Spinal cord (tissue), 10 donors: ENCODE results near the gene ZNF226. TPM values are rescaled to one million over a fixed set of nuclear protein-coding genes. Genes with fewer than 3 reads are reported as not detected.
A peak's percentile ranks its signal among the peaks of the same experiment; 100 is the strongest.
"Not testable (repeated sequence)": the region's sequence is repeated elsewhere in the genome, so short reads cannot be mapped to it uniquely, and the experiment has no call there.

Experiments
- DNase-seq, 6 donors: peaks; one replicate each; pipeline versions ENCODE4 v3.0.0 to v3.0.0-alpha.2; 2013 to 2015; ENCODE audit warnings: low spot score in 6 of 6, low read depth in 4 of 6
- H3K27ac ChIP-seq: one replicate; pipeline ENCODE4 v1.5.1; 2013; ENCODE audit warnings: low read depth, low read length, control low read depth
- H3K27me3 ChIP-seq: one replicate; pipeline ENCODE4 v1.6.1; 2013; ENCODE audit warnings: low read length; ENCODE audit not compliant: control insufficient read depth, insufficient read depth
- H3K36me3 ChIP-seq: one replicate; pipeline ENCODE4 v1.6.1; 2013; ENCODE audit warnings: low read length; ENCODE audit not compliant: control insufficient read depth, insufficient read depth
- H3K4me1 ChIP-seq: one replicate; pipeline ENCODE4 v1.6.1; 2013; ENCODE audit warnings: low read length; ENCODE audit not compliant: control insufficient read depth, insufficient read depth
- H3K4me3 ChIP-seq: one replicate; pipeline ENCODE4 v1.5.1; 2013; ENCODE audit warnings: low read depth, low read length, control low read depth
- H3K9me3 ChIP-seq: one replicate; pipeline ENCODE4 v1.6.1; 2013; ENCODE audit warnings: low read length; ENCODE audit not compliant: control insufficient read depth, insufficient read depth
- WGBS: methylation state at CpG from one replicate; pipeline ENCODE4 v1.1.5; 2013; ENCODE audit warnings: missing lambda C conversion rate; ENCODE audit not compliant: insufficient coverage; 5-methylcytosine and 5-hydroxymethylcytosine counted together
- polyA plus RNA-seq, 2 donors: library from polyadenylated mRNA; unstranded; fragments of 120-200 nt; gene quantifications; one replicate each; pipeline ENCODE4 v1.2.1, GENCODE V29; 2013; ENCODE audit not compliant: insufficient read length in 2 of 2
- total RNA-seq, 2 donors: library from RNA; depleted of rRNA in 1 of 2; stranded (reverse); fragments of 120-200 nt in 1 of 2; fragments of >200 nt in 1 of 2; gene quantifications; one replicate each; pipeline versions ENCODE4 v1.2.3 to v1.2.4, GENCODE V29; 2013 to 2014
- donor health status: healthy.

ZNF226 gene
- total and polyA plus RNA-seq, 4 donors = 26.5 to 43.0 (median 32.2) TPM

DNA sequence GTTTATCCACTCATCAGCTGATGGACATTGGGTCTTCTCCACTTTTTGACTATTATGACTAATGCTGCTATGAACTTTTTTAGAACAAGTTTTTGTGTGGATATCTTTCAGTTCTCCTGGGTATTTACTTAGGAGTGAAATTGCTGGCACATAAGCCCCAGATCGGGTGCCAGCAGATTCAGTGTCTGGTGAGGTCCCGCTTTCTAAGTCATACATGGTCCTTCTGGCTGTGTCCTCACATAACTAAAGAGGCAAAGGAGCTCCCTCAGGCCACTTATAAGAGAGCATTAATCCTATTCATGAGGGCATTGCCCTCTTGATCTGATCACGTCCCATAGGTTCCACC lies 600 bp upstream of the ZNF226 start:
- no peaks in the 10 kb centered on the region for H3K9me3 ChIP-seq
- H3K4me3 ChIP-seq = peak overlapping the region; percentile 67
- peaks cover 11% of the 10 kb centered on the region for H3K4me1 ChIP-seq
- no peaks in the 10 kb centered on the region for H3K27me3 ChIP-seq
- 92% methylated on average over 2 of the region's 3 CpGs for whole genome bisulfite sequencing
- H3K27ac ChIP-seq = peak overlapping the region; percentile 89
- DNase-seq = no peak
- peaks cover 6% of the 10 kb centered on the region for H3K36me3 ChIP-seq

DNA sequence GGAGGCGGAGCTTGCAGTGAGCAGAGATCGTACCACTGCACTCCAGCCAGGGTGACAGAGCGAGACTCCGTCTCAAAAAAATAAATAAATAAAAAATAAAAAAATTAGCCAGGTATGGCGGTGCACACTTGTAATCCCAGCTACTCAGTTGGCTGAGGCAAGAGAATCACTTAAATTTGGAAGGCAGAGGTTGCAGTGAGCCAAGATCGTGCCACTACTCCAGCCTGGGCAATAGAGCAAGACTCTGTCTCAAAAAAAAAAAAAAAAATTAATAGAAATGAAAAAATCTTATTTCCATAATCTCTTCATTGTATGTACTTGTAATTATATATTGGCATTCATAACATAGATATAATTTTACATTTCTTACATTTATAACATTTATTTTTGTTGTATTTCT lies 5.8 kb downstream of the ZNF226 start:
- not testable (repeated sequence) for H3K27ac ChIP-seq, H3K9me3 ChIP-seq, H3K27me3 ChIP-seq, DNase-seq, H3K4me3 ChIP-seq
- Histone ChIP-seq H3K4me1 (peaks cover 11% of the 10 kb centered on the region), H3K36me3 (peaks cover 31% of the 10 kb centered on the region)
- WGBS = no CpG with 5 or more reads among the region's 6 CpGs

DNA sequence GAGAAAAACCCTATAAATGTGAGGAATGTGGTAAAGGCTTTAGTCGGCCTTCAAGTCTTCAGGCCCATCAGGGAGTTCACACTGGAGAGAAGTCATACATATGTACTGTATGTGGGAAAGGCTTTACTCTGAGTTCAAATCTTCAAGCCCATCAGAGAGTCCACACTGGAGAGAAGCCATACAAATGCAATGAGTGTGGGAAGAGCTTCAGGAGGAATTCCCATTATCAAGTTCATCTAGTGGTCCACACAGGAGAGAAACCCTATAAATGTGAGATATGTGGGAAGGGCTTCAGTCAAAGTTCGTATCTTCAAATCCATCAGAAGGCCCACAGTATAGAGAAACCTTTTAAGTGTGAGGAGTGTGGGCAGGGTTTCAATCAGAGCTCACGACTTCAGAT lies 11.7 kb downstream of the ZNF226 start:
- Histone ChIP-seq H3K27me3 (no peaks in the 10 kb centered on the region), H3K36me3 (peaks cover 30% of the 10 kb centered on the region), H3K4me1 (no peaks in the 10 kb centered on the region), H3K9me3 (no peaks in the 10 kb centered on the region), H3K4me3 (no peak overlapping the region), H3K27ac (no peak overlapping the region)
- DNase-seq = no peak
- 100% methylated on average over 2 of the region's 3 CpGs for WGBS

DNA sequence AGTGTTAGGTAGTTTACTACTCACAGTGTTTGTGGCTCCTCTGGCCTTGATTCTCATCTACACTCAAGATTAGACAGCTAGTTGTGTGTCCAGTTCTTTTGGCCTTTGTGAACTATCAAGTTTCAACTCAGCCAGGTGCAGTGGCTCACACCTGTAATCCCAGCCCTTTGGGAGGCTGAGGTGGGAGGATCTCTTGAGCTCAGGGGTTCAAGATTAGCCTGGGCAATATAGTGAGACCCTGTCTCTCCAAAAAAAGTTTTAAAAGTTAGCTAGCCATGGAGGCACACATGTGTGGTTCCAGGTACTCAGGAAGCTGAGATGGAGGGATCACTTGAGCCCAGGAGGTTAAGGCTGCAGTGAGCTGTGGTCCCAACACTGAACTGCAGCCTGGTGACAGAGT lies 16.1 kb downstream of the ZNF226 start:
- no peaks in the 10 kb centered on the region for H3K27me3 ChIP-seq
- H3K4me3 ChIP-seq = no peak overlapping the region
- no peaks in the 10 kb centered on the region for H3K9me3 ChIP-seq

DNA sequence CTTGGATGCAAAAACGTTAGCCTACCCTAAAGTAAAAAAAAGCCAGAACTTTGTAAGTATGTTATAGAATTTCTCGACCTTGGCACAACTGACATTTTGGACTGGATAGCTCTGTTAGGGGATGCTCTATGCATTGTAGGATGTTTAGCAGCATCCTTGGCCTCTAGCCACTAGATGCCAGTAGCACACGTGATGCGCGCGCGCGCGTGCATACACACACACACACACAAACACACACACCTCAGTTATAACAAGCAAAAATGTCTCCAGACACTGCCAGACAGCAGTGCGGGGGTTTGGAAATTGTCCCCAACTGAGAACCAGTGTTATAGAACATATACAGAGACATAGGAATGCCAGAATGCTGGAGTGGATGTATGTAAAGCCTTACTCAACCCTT lies 17.2 kb downstream of the ZNF226 start:
- Histone ChIP-seq H3K9me3 (no peaks in the 10 kb centered on the region), H3K36me3 (peaks cover 2% of the 10 kb centered on the region), H3K4me3 (no peak overlapping the region), H3K27ac (no peak overlapping the region), H3K27me3 (no peaks in the 10 kb centered on the region), H3K4me1 (no peaks in the 10 kb centered on the region)
- DNase-seq = no peak
- 83% methylated on average over 7 of the region's 10 CpGs for WGBS

More for the DNA sequence above, 16.1 kb downstream of the ZNF226 start:
- Histone ChIP-seq H3K36me3 (peaks cover 9% of the 10 kb centered on the region), H3K4me1 (no peaks in the 10 kb centered on the region), H3K27ac (no peak overlapping the region)
- DNase-seq = no peak

DNA sequence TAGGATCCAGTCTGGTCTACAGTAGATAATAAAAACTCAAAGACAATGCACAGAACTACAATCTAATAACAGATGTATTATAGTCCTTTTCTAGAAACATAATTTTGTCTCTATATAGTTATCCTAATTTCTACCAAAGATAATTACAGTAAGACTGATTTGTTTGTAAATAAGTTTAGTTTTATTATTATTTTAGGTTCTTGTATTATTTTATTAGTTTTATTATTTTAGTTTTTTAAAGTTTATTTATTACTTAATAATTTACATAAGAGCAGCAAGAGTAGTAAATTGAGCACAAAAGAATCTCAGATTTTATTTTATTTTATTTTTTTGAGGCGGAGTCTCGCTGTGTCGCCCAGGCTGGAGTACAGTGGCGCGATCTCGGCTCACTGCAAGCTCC lies 25.1 kb downstream of the ZNF226 start:
- DNase-seq = no peak
- Histone ChIP-seq H3K9me3 (peaks cover 2% of the 10 kb centered on the region), H3K36me3 (no peaks in the 10 kb centered on the region), H3K4me3 (no peak overlapping the region), H3K27me3 (no peaks in the 10 kb centered on the region), H3K4me1 (no peaks in the 10 kb centered on the region), H3K27ac (no peak overlapping the region)
- WGBS = 100% methylated on average over 5 of the region's 6 CpGs

DNA sequence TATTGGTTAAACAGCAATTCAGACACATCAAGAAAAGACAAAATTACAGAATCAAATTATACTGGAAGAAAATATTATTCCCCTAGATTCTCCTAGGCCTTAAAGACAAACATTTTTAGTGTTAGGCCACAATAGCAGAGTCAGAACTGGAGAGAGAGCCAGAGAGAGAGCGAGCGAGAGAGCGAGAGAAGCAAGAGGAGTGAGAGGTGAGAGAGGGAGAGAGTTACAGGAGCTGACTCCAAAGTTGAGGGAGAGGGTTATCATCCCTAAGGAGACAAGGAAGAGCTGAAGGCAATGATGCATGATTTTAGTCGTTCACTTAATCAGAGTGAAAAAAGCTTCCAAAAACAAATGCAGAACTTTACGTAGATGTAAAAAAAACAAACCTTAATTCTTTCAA lies 27.2 kb downstream of the ZNF226 start:
- Histone ChIP-seq H3K36me3 (no peaks in the 10 kb centered on the region), H3K27me3 (no peaks in the 10 kb centered on the region), H3K4me3 (no peak overlapping the region), H3K4me1 (no peaks in the 10 kb centered on the region), H3K9me3 (peaks cover 2% of the 10 kb centered on the region), H3K27ac (no peak overlapping the region)
- 93% methylated on average over 3 of the region's 5 CpGs for WGBS
- no peak for DNase-seq

DNA sequence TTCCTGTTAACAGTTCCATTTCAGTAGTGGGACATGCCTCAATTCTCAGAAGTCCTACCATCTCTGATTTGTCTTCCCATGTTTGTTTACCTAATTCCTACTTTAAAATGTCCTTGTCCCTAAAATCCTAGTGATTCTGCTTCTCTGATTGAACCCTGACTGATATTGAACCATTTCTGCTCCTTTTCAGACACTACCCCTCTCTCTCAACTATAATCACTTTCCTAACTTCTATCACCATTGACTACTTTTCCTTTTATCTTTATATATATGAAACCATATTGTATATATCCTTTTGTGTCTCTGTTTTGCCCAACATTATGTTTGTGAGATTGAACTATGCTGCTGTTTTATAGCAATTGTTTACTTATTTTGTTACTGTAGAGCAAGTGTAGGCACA lies 31.9 kb downstream of the ZNF226 start:
- Histone ChIP-seq H3K9me3 (no peaks in the 10 kb centered on the region), H3K4me3 (no peak overlapping the region), H3K27ac (no peak overlapping the region), H3K27me3 (no peaks in the 10 kb centered on the region), H3K4me1 (no peaks in the 10 kb centered on the region), H3K36me3 (no peaks in the 10 kb centered on the region)
- no peak for DNase-seq

DNA sequence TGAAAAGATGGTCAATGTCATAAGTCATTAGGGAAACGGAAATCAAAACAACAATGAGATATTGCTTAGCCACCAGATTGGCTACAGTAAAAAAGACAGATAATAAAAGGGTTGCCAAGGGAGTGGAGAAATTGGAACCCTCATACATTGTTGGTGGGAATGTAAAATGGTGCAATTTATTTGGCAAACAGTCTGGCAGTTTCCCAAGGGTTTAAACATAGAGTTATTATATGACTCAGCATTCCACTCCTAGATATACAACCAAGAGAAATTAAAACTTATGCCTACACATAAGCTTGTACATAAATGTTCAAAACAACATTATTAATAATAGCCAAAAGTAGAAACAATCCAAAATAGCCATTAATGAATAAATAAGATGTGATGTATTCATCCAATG lies 37.6 kb downstream of the ZNF226 start:
- Histone ChIP-seq H3K9me3 (no peaks in the 10 kb centered on the region), H3K4me3 (no peak overlapping the region), H3K4me1 (no peaks in the 10 kb centered on the region), H3K36me3 (no peaks in the 10 kb centered on the region), H3K27me3 (peaks cover 4% of the 10 kb centered on the region), H3K27ac (no peak overlapping the region)
- WGBS = no CpG with 5 or more reads among the region's 1 CpG
- no peak for DNase-seq

DNA sequence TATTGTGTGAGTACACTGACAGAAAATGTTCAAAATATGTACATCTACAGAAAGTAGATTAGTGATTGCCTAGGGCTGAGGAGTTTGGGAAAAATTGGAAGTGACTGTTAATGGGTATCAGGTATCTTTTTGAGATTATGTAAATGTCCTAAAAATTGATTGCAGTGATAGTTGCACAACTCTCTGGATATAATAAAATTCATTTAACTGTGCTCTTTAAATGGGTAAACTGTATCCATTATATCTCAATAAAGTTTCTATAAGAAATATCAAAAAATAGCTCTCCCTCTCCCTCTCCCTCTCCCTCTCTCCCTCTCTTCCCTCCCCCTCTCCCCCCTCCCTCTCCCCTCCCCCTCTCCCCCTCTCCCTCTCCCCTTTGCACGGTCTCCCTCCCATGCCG lies 38.1 kb downstream of the ZNF226 start:
- DNase-seq = no peak
- H3K9me3 ChIP-seq = no peaks in the 10 kb centered on the region
- no peaks in the 10 kb centered on the region for H3K36me3 ChIP-seq
- H3K4me3 ChIP-seq = no peak overlapping the region
- WGBS = no CpG with 5 or more reads among the region's 2 CpGs
- H3K4me1 ChIP-seq = no peaks in the 10 kb centered on the region
- H3K27me3 ChIP-seq = peaks cover 4% of the 10 kb centered on the region
- no peak overlapping the region for H3K27ac ChIP-seq

DNA sequence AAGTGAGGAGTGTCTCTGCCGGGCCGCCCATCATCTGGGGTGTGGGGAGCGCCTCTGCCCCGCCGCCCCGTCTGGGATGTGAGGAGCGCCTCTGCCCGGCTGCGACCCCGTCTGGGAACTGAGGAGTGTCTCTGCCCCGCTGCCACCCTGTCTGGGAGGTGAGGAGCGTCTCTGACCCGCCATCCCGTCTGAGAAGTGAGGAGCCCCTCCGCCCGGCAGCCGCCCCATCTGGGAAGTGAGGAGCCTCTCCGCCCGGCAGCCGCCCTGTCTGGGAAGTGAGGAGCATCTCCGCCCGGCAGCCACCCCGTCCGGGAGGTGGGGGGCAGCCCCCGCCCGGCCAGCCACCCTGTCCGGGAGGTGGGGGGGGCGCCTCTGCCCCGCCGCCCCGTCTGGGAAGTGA lies 39.0 kb downstream of the ZNF226 start:
- DNase-seq, H3K4me3 ChIP-seq: not testable (repeated sequence)
- 91% methylated on average over 18 of the region's 31 CpGs for WGBS

More for the DNA sequence above, 39.0 kb downstream of the ZNF226 start:
- H3K27me3 ChIP-seq, H3K9me3 ChIP-seq, H3K36me3 ChIP-seq, H3K4me1 ChIP-seq, H3K27ac ChIP-seq: not testable (repeated sequence)
